ENCODE results near the gene CTSH.

GRCh38 chr15:78930577-78931388 lies 14.1 kb downstream of the CTSH start:
- TF ChIP-seq, protein P1, sequence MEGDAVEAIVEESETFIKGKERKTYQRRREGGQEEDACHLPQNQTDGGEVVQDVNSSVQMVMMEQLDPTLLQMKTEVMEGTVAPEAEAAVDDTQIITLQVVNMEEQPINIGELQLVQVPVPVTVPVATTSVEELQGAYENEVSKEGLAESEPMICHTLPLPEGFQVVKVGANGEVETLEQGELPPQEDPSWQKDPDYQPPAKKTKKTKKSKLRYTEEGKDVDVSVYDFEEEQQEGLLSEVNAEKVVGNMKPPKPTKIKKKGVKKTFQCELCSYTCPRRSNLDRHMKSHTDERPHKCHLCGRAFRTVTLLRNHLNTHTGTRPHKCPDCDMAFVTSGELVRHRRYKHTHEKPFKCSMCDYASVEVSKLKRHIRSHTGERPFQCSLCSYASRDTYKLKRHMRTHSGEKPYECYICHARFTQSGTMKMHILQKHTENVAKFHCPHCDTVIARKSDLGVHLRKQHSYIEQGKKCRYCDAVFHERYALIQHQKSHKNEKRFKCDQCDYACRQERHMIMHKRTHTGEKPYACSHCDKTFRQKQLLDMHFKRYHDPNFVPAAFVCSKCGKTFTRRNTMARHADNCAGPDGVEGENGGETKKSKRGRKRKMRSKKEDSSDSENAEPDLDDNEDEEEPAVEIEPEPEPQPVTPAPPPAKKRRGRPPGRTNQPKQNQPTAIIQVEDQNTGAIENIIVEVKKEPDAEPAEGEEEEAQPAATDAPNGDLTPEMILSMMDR (IDR thresholded peaks at IDR 0.05), result no peak
- TF ChIP-seq POLR2A (IDR thresholded peaks at IDR 0.05), result no peak
